Measurements from ENCODE around the gene AIPL1.

Gene AIPL1

DNA sequence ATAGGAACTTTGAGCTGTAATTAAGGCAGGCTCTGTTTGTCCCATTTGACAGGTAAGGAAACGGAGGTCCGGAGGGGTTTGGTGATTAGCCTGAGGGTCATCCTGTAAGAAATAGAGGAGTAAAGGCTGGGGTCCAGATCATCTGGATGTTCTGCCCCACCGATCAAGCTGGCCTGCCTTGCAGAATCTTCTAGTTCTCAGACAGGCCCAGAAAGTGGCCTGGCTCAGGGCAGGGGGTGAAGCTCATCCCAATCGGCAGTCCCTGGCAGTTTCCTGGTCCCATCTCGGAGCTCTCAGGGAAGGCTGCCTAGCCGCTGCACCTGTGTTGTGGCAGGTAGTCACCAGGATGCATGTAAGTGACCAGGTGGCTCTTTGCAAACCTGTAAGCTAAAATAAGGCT lies 13.6 kb upstream of the AIPL1 start:
- DNase-seq, result no peak

DNA sequence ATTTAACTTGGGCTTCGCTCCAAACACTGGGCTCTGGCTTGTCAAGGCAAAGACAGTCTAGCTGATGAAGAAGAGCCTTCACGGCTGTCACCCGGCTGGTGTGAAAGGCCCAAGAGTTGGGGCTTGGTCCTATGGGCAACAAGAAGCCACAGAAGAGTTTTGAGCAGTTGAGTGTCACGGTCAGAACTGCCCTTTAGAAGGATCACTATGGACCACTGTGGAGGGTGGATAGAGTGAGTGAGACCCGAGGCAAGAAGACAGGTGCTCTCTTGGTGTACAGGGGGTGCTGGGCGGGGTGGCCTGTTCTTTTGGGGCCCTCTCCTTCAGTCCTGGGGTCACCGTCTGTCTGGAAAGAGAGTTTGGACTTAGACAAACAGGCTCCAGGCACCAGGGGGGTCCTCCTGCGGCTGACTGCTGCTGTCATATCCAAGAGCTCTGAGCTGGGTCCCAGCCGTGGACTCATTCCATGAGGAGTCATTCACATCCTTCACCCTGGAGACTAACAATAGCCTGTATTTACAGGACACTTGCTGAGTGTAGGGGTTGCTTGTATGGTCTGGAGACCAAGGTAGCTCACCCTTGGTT lies 11.7 kb upstream of the AIPL1 start:
- no peak for DNase-seq

DNA sequence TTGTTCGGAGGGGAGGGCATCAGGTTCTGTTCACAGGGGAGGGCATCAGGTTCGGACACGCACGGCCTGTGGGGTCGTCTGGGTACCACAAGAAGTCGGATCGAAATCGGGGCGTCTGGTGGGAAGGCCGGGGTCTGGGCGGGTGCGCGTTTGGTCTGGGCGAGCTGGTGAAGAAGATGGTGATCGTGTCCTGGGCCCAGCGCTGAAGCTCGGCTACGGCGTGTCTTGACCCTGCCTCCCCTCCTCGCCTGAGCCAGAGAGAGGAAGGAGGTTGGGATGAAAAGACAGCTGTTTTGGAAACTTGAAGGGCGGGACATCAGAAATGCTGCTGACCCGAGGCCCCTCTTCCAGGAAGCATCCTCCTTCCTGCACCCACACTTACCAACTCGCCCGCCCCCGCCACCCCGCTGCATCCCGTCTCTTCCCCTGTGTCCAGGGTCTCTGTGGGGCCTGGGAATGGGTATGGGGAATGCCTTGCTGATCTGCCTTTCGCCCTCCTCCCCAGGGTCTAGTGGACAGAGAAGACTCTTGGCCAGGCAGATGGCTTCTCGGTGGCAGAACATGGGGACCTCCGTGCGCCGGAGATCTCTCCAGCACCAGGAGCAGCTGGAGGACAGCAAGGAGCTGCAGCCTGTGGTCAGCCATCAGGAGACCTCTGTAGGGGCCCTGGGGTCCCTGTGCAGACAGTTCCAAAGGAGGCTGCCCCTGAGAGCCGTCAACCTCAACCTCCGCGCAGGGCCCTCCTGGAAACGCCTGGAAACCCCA lies 9.8 kb upstream of the AIPL1 start:
- DNase-seq, result no peak

DNA sequence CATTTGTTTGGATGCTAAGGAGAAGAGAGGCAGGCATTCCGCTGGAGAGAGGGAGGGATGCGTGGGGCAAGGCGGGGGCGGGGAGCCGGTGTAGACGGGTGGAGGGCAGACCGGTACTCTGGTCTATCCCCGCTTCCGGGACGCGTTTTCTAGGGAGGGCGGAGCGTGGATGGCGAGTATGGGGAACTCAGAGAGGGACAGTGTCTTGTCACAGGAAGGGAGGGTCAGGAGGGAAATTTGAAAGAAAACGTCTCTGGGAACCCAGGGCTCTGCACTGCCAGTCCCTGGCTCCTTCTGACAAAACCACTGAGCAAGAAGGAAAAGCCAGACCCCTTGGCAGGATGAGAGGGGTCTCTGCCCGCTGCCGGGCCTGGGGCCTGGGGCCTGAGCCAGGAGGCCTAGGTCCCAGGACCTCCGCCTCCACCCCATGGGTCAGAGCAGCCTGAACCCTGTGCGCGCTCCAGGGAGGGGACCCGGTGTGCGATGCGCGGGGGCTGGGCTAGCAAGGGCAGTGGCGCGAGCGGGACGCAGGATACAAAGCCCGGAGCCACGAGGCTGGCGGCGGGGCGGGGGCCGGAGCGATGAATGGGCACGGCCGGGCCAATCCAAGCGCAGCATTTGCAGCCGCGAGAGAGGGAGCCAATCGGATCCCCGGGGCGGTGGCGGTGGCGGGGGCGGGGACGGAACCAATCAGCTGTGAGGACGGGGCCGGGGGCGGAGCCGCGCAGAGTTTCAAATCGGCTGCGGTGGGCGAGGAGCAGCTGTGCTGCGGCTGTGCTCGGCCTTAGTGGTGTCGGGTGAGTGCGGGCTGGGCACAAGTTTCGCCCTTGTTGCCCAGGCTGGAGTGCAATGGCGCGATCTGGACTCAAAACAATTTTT lies 9.0 kb upstream of the AIPL1 start, which contains the start of gene PIMREG:
PIMREG (plus strand) TSS at position 764 of the 879 bp plus-strand sequence. CDS start 656 bp downstream, outside the sequence.
- peak; percentile 69 to 70 for DNase-seq

DNA sequence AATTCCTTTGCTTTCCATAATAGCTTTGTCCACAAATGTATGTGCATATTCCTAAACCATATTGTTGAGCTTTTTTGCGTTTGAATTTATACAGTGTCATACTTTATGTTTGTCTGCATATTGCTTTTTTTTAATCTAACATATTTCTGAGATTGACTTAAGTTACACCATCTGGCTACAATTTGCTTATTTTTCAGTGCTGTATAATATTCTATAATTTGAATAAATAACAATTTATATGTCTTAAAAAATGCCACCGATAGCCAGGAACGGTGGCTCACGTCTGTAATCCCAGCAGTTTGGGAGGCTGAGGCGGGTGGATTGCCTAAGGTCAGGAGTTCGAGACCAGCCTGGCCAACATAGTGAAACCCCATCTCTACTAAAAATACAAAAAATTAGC lies 7.9 kb upstream of the AIPL1 start:
- no peak for DNase-seq

DNA sequence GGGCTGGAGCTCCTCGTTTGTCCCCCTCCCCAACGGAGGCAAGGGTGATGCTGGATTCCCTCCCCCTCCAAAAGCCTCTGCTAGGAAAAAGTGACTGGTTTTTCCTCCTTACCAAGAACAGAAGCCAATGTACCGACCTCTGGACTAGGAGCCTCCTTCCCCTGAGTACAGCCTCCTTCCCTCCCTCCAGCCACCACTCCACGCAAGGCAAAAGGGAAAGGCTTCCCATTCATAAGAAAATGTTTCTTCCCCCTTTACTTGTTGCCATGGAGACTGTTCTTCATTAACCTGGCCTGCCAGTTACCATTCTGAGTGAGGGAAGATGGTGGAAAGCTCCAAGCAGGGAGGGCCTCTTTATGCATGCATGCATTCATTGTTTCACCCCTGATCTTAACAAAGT lies 5.0 kb upstream of the AIPL1 start:
- no peak for DNase-seq

DNA sequence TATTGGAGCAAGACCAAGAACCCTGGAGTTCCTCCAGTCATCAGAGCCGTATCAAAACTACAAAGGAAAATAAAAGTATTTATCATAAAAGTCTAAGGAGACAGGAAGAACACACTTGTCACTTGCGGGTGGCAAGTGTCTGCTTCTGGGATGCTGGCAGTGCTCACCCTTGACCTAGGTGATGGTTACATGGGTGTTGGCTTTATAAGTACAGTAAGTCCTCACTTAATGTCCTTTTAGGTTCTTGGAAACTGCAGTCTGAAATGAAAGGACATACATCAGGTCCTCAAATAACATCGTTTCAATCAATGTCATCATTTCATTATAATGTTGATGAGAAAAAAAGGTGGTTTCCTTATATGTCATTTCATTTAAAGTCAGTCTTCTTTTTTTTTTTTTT lies 3.0 kb upstream of the AIPL1 start:
- no peak for DNase-seq

DNA sequence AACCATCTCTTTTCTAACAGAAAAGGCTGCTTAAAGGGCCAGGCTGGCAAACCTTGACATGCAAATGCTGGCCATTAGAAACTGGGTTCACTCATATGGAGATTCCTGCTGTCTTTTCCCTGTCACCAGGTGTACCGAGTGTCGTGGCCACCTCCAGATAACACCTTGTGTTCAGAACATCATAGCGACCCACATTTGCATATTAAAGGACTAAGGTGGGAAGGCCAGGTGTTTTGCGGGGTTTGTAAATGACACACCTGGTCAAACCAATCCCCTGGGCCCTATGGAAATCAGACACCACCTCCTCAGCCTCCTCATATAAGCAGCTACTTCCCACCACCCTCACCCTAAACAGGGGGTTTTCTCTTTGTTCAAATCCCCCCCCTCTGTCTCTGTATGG lies 2.5 kb upstream of the AIPL1 start:
- no peak for DNase-seq

DNA sequence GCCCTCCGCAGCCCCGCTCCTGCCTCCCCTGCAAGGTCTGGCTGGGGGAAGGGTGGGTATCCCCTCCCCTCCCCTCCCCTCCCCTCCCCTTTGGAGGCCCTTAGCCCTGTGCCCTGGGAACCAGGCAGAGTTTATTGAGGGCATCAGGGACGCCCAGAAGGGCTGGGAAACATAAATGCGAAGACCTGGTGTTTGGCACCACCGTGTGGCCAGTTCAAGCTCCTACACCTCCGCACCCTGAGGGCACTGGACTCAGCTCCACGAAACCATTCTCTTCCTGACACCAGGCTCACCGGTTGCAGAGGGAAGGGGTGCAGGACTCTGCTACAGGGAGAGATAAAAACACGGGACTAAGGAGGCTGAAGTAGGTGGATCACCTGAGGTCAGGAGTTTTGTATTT lies 1.0 kb upstream of the AIPL1 start:
- peak; percentile 12 to 15 for DNase-seq

DNA sequence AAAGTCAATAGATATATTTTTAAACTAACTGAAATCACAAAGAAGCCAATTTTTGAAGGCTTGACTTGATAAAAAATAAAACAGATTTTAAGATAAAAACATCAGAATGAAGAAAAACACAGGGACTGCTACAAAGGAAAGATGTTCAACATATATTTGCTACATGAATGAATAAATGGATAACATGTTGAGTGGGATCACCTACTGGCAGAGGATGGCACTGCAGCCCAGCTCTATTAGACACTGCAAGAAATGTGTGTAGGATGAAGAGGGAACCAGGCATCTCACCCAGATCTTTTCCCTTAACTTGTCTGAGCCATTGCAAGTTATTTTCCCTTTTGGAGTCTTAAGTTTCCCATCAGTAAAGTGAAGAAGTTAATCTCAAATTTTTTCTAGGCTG lies 4.2 kb downstream of the AIPL1 start:
- no peak for DNase-seq

DNA sequence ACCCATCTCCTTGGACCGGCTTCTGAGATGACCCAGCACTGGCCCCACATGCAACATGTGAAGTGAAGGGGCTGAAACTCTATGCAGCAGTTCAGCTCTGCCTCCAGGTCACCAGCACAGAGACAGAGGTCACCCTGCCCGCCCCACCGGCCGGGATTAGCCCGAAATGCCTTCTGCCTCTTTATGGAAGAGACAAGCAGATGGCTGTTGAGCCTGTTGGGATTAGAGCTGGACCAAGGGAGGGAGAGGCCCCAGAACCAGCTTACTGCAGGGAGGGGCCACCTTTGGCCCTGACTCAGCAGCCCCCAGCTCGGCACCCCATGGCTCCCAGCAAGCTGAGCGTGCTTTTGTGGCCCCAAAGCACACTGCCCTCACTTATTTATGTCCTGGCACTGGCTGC lies 5.7 kb downstream of the AIPL1 start:
- DNase-seq, result no peak

DNA sequence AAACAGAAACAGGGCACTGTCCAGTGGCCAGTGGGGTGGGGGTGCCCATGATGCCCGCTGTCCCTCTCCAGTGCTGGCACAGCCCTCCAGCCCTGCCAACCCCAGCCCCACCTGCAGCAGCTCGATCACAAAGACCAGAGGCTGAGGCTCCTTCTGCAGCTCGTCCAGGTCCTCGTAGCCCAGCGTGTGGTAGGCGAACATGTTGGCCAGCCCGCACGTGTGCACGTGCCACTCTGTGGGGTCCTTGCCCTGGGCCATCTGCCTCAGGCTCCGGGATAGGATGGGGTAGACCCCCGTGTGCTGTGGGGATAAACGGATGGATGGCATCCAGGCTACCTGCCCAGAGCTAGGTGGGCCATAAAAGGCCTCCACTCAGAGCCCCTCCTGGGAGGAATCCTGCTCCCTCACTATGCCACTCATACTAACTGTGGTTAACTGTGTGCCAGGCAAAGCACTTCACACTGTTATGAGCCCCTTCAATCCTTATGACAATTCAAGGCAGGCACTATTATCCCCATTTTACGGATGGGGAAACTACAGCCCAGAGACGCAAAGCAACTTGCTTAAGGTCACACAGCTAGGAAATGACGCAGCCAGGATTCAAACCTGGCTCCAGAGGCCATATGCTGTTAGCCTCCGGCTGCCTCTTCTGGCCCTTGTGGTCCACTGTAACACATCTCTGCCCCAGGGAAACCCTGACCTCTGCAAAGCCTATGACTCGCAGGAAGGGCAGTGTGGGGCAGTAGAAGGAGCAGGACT lies 6.5 kb downstream of the AIPL1 start:
- no peak for DNase-seq

DNA sequence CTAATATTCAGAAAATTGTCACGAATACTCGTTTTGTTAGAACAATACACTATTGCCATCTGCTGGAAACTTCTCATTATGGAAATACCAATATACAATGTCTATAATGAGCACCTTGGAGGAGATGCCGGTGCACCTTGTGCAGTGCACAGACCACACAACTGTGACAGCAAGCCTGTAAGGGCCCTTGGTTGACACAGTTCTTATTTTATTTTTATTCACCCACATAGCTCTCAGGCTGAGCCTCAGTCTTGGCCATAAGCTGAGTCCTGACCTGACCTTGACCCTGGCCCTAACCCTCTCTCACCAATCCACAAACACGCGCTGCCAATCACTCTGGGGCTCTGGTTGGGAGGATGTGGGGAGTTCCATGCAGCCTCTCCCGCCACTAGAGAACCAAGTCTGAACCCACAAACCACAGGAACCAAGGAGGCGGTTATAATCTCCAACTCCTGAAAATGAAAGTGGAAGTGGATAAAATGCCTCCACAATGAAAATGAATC lies 7.6 kb downstream of the AIPL1 start:
- peak; percentile 1 to 5 for DNase-seq

DNA sequence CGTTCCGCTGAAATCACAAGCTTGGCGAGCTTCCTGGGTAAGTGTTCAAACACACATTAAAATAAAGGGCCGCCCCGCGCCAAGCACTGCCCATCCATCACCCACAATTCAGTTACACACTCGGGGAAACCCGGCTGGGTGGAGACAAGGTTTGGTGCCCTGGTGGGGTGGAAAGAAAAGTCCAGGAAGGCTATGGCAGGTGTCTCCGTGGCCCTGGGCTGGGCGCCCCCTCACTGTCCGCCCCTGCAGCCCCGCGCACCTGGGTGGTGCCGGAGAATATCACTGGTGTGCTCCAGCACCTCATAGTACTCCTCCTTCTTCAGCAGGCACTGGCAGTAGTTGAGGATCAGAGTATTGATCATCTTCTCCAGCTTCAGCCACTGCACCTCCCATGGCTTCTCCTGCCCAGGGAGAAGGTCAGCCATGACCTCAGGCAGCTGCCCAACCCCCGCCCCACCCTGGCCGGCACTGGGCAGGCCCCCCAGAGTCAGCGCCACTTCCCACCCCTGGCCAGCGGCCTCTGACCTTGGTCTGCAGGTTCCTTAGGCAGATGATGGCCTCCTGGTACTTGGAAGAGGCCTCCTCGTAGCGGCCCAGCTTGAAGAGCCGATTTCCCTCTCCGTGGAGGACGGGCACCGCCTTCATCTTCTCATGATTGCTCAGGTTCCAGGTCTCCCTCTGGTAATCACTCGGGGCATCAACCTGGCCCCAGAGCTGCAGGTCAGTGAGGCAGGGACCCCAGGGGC lies 8.4 kb downstream of the AIPL1 start:
- DNase-seq, result no peak

DNA sequence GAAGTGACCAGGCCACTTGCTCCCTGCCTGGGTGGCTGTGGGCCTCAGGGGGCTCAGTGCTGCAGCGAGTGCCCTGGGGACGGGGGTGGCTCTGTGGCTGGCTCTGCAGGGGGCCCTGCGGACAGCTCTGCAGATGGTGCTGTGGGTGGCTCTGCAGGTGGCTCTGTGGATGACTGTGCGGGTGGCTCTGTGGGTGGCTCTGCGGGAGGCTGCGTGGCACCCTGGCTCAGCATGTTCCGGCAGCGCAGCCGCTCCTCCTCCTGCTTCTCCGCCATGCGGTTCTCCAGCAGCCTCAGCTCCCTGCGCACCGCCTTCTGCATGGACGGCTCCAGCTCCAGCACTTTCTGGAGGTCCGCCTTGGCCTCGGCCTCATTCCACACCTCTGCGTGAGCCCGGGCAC lies 9.5 kb downstream of the AIPL1 start:
- DNase-seq, result no peak

DNA sequence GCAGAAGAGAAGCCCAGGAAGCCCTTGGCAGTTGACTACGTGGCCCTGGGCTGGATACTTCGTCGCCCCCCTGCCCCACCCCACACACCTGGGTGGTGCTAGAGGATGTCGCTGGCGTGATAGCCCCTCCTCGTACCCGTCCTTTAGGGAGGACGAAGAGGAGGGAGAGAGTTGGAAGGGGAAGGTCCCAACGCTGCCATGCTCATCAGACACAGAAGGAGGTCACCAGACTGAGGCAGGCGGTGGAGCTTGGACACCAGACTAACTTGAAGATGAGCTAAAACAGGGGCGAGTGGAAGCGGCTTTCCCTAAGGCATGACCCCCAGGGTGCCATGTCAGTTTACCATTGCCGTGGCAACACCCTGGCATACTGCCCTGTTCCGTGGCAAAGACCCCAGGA lies 11.0 kb downstream of the AIPL1 start:
- no peak for DNase-seq

DNA sequence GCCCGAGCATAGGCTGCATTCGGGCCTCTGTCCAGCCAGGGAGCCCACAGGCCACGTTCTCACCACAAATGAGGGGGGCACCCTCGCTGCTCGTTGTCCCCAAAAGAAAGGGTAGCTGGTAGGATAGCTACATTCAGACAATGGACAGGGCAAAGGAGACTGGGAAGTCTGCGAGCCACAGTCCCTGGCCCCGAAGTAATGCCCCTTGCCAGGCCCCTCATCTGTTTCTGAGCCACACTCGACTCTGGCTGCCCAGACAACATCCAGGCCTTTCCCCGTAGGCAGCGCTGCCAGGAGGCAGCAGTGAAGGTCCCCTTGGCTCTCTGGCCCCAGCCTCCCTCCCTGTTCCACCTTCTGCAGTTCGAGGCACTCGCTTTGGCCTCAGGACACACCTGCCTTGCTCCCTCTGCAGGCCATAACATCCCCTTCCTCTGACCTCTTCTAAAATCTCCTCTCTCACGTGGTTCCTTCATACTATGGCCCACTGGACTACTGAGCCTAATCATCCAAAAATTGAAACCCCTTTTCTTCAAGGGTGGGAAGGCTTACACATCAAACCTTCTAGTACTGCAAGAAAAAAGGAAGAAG lies 12.2 kb downstream of the AIPL1 start:
- DNase-seq, result no peak

DNA sequence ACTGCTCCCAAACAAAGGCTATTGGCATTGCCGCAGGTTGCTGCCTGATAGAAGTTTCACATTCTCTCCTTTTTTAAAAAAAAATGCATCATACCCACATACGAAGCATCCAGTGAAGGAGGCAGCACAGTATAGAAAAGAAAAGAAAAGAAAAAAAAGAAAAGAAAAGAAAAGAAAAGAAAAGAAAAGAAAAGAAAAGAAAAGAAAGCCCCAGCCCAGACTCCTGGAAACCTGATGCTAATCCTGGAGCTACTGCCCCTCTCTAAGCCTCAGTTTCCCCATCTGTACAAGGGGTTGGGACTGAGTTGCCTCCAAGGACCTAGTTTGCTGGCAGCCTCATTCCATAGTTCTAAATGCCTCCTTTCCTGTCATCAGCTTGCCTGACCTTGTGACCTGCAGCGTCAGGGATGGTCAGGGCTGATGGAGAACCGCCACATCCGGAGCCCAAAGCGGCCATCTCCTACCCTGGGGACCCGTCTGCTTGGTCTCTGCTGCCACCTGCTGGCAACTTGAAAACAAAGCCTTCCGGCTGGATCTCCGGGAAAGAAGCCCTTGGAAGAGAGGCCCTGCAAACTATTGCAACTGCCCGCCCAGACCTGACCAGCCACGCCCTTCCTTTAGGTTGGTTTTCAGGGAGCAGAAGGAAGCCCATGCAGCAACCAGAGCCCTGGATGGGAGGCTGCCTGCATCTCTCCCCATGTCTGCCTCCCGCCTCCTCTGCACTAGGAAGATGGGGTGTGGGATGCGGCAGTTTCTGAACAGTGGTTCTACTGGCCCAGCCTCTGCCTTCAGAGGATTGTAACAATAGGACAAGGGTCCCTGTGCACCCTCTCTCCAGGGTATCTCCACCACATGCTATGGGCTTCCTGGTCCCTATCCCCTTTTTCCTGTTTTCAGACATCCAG lies 13.0 kb downstream of the AIPL1 start:
- DNase-seq, result peak; percentile 35 to 46

DNA sequence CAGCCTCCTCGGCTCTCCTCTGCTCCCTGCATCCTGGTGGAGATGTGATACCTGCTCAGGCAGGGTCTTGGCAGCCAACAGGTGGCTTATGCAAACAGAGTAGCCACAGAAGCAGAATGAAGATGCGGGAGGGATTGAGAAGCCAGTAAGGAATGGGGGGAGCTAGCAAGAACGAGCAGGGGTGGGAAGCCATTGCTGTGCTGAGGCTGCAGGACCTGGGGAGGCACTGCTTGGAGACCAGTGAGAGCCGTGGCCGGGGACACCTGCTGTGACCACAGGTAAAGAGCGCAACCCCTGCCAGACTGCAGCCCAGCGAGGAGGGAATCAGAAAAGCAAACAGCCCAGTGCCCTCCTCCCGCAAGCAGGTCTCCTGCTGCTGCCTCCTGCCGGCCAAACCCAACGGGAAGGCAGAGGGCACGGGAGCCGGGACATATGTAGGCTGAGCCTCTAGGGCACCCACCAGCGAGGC lies 14.7 kb downstream of the AIPL1 start:
- peak in 1 of 2 experiments; percentile 0 for DNase-seq

DNA sequence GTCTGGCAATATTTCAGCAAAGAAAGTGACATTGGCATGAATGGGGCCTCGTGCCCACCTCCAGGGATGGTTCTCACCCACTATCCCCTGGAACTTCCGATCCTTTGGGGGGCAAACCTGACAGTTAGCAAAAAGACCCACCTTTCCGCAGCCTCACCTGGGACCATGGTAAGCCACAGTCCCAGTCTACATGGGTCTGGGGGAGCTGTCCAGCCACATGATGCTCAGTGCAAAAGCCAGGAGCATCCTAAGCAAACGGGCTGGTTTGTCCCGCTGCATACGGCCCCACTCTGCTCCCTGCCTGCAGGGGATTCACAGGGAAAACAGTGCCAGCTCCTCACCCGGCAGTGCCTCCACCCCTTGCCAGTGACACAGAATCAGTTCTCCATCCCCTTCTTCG lies 19.3 kb downstream of the AIPL1 start:
- DNase-seq, result no peak

Measured in AML-193 (cell line).